Calu3 (cell line): ENCODE results near the gene ARHGEF4. TPM values are rescaled to one million over a fixed set of nuclear protein-coding genes. Genes with fewer than 3 reads are reported as not detected.

ENCODE experiments used
- BruUV-seq: library from RNA; stranded (reverse); fragments of 400-500 nt; replicated peaks from 2 replicates; lab custom pipeline; 2021; lab: Mats Ljungman, UMichigan
- CTCF ChIA-PET: fragments of 300-600 bp; sonication (Branson Sonifier 250); formaldehyde crosslinking; loops from one replicate; lab custom pipeline; 2022; ENCODE audit warnings: antibody characterized with exemption; lab: Charles Lee
- DNase-seq: peaks from one replicate; pipeline ENCODE4 v3.0.0; 2022
- H3K27ac Mint-ChIP-seq: one replicate; pipeline ENCODE4 v1.8.0; 2022; ENCODE audit warnings: mixed read lengths; ENCODE audit not compliant: unreplicated experiment
- H3K27me3 Mint-ChIP-seq: one replicate; pipeline ENCODE4 v1.8.0; 2022; ENCODE audit warnings: mixed read lengths; ENCODE audit not compliant: unreplicated experiment
- H3K36me3 Mint-ChIP-seq: one replicate; pipeline ENCODE4 v1.8.0; 2022; ENCODE audit warnings: mild to moderate bottlenecking, moderate library complexity, mixed read lengths; ENCODE audit not compliant: insufficient read depth, unreplicated experiment
- H3K4me1 Mint-ChIP-seq: one replicate; pipeline ENCODE4 v1.8.0; 2022; ENCODE audit warnings: mild to moderate bottlenecking, low read depth, mixed read lengths; ENCODE audit not compliant: unreplicated experiment
- H3K4me3 Mint-ChIP-seq: one replicate; pipeline ENCODE4 v1.8.0; 2022; ENCODE audit warnings: mild to moderate bottlenecking, low read depth, moderate library complexity, mixed read lengths; ENCODE audit not compliant: unreplicated experiment
- H3K9me3 Mint-ChIP-seq: one replicate; pipeline ENCODE4 v1.8.0; 2022; ENCODE audit warnings: low read depth, mixed read lengths; ENCODE audit not compliant: unreplicated experiment
- intact Hi-C: fragments of 100-400 bp; cut with micrococcal nuclease; formaldehyde crosslinking; loops from one replicate; pipeline ENCODE4 v1.10.0; 2022; ENCODE audit not compliant: unreplicated experiment
- total RNA-seq: library from RNA; stranded (reverse); gene quantifications from 2 replicates; pipeline ENCODE4 v1.2.3, GENCODE V29; 2022
- TF ChIP-seq, protein P1 (sequence below): fragments of 200-600 bp; IDR thresholded peaks from one replicate; pipeline ENCODE4 v1.8.0; 2022; ENCODE audit warnings: antibody characterized with exemption; ENCODE audit not compliant: unreplicated experiment

Gene ARHGEF4
- total RNA-seq, 1 experiment from 2014 or later: 8.8 TPM

DNA sequence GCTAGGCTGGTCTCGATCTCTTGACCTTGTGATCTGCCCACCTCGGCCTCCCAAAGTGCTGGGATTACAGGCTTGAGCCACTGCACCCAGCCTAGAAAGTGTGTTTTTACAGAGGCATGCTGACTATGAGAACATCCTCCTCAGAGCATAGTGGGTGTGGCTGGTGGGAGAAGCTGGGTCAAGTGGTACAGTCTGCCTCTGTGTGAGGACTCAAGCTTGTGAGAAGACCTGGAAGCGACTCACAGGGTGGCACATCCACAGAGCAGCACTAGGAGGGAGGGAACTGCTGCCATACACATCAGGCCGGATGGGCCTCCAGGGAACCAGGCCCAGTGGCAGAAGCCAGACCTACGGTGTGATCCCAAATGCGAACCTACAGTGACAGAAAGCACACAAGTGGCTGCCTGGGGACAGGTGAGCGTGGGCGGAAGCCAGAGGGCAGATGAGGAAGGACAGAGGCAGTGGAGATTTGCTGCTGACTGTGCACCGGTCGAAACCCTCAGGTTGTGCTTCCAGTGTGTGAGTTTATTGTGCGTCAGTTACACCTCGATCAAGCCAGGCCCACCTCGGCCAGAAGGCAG, 8.9 kb downstream of the ARHGEF4 start:
- no peak overlapping the region for H3K27ac Mint-ChIP-seq

DNA sequence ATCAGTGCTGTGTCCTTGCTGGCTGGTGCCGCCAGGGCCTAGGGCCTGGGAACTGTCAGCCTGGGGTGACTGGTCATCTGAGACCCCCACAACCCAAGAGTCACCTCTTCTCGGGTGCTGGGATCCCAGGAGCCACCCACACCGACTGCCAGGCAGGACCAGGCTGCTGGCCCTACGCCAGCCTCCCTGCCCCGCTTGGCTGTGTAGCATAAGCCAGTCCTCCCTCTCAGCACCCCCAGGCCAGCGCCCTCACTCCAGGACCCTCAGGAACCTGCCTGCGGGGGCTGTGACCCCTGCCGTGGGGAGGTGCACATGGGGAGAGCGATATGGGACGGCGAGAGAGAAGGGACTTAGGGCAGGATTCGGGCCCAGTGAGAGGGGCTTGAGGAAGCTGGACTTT, 9.5 kb downstream of the ARHGEF4 start:
- no peaks in the 10 kb centered on the region for H3K4me1 Mint-ChIP-seq
- H3K9me3 Mint-ChIP-seq: no peaks in the 10 kb centered on the region
- no peak for DNase-seq
- H3K27me3 Mint-ChIP-seq: no peaks in the 10 kb centered on the region
- intact Hi-C loops: no loop called here
- H3K27ac Mint-ChIP-seq: no peak overlapping the region
- H3K4me3 Mint-ChIP-seq: no peak overlapping the region
- no peaks in the 10 kb centered on the region for H3K36me3 Mint-ChIP-seq
- CTCF ChIA-PET: no interaction called here
- TF ChIP-seq, protein P1, sequence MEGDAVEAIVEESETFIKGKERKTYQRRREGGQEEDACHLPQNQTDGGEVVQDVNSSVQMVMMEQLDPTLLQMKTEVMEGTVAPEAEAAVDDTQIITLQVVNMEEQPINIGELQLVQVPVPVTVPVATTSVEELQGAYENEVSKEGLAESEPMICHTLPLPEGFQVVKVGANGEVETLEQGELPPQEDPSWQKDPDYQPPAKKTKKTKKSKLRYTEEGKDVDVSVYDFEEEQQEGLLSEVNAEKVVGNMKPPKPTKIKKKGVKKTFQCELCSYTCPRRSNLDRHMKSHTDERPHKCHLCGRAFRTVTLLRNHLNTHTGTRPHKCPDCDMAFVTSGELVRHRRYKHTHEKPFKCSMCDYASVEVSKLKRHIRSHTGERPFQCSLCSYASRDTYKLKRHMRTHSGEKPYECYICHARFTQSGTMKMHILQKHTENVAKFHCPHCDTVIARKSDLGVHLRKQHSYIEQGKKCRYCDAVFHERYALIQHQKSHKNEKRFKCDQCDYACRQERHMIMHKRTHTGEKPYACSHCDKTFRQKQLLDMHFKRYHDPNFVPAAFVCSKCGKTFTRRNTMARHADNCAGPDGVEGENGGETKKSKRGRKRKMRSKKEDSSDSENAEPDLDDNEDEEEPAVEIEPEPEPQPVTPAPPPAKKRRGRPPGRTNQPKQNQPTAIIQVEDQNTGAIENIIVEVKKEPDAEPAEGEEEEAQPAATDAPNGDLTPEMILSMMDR: no peak
- BruUV-seq: no TSS peak

More for the DNA sequence above, 8.9 kb downstream of the ARHGEF4 start:
- CTCF ChIA-PET: no interaction called here
- Mint-ChIP-seq H3K36me3 (no peaks in the 10 kb centered on the region), H3K4me3 (no peak overlapping the region), H3K4me1 (no peaks in the 10 kb centered on the region), H3K27me3 (no peaks in the 10 kb centered on the region), H3K9me3 (no peaks in the 10 kb centered on the region)
- BruUV-seq: no TSS peak
- intact Hi-C loops: no loop called here
- DNase-seq: no peak
- TF ChIP-seq, protein P1: no peak

DNA sequence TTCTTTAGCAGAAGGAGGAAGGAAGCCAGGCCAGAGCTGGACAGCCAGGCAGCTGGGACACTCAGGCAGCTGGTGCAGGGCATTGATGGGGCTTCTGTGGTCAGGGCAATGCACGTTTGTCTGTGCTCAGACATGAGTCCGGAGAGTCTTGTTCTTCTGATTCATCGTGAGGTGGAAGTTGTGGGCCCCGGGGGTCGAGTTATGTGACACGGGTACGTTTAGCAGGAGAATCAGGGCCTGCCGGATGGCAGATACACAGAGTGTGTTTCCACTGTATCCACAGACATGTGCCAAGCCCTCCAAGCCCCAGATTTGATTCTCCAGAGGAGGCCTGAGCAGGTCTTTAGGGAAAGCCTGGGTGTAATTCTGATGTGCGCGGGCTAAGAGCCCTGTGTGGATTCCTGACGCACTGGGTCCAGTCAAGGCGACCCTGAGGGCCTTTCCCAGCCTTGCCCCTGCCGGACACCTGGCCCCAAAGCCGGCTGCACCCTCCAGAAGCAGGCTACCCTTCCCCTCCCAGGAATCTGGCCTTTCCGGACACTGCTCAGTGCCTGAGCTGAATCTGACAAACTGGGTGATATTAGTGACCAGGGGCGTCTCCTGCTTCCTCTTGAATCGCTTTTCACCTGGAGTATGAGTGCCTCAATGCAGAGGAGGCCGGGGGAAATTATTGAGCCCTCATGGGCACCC, 10.1 kb downstream of the ARHGEF4 start:
- Mint-ChIP-seq H3K27me3 (no peaks in the 10 kb centered on the region), H3K36me3 (no peaks in the 10 kb centered on the region), H3K9me3 (no peaks in the 10 kb centered on the region), H3K27ac (no peak overlapping the region), H3K4me3 (no peak overlapping the region), H3K4me1 (no peaks in the 10 kb centered on the region)
- TF ChIP-seq, protein P1: no peak
- DNase-seq: no peak
- CTCF ChIA-PET: no interaction called here
- BruUV-seq: no TSS peak
- intact Hi-C loops: no loop called here

DNA sequence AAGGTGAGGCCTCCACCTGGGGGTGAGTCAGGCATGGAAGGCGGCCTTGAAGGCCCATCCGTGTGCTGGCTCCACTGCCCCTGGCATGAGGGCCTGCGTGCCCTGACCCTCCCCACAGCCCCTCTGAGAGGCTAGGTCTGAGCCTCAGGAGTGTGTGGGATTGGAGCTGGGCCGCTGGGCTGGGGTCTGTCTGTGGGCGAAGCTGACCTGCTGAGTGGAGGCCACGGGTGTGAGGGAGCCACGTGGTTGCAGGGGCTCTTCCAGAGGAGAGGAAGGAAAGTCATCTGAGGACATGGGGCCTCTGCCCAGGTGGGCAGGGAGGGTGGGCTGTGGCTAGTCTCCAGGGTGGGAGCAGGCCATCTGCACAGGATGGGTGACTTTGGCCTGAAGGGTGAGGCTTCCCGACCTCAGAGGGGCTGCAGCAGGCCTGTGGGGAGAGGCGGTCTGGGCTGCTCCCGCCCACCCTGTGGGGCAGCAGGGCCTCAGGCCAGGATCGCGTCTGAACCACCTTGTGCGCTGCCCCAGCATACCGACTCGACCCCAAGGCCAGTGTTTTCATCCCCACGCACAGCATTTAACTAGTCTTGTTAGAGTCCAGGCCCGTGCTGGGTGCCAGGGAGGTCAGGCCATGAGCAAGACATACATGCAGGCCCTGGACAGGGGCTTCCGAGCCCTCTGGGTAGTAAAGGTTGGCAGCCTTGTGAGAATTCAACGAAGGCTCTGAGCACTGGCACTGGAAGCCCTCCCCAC, 11.2 kb downstream of the ARHGEF4 start:
- CTCF ChIA-PET: no interaction called here
- H3K4me1 Mint-ChIP-seq: no peaks in the 10 kb centered on the region
- no peak for DNase-seq
- TF ChIP-seq, protein P1: no peak
- intact Hi-C loops: no loop called here
- no peaks in the 10 kb centered on the region for H3K27me3 Mint-ChIP-seq
- H3K36me3 Mint-ChIP-seq: no peaks in the 10 kb centered on the region
- no TSS peak for BruUV-seq
- no peak overlapping the region for H3K27ac Mint-ChIP-seq
- H3K4me3 Mint-ChIP-seq: no peak overlapping the region
- no peaks in the 10 kb centered on the region for H3K9me3 Mint-ChIP-seq
